Heart left ventricle (tissue), 16 donors: ENCODE results near the gene ORC1. TPM values are rescaled to one million over a fixed set of nuclear protein-coding genes. Genes with fewer than 3 reads are reported as not detected.

ENCODE experiments used
- ATAC-seq, 4 donors: fragments of 200-7000 bp; cut with Tn5 transposase; one replicate each; pipeline ENCODE4 v1.9.1; 2020 to 2022; ENCODE audit warnings: moderate library complexity in 4 of 4, mild to moderate bottlenecking in 3 of 4, moderate number of reproducible peaks in 1 of 4
- DNase-seq, 5 donors: peaks; one replicate each; pipeline ENCODE4 v3.0.0-alpha.2; 2020
- H3K27ac ChIP-seq, 12 donors: fragments of 200-600 bp; sonication (generic) in 4 of 12; one replicate each; pipeline versions ENCODE4 v1.5.0 to v1.8.0; 2016 to 2022; ENCODE audit warnings: mild to moderate bottlenecking in 2 of 12
- H3K27me3 ChIP-seq, 9 donors: fragments of 200-600 bp; sonication (generic) in 2 of 9; one replicate each; pipeline versions ENCODE4 v1.5.1 to v1.8.0; 2016 to 2022; ENCODE audit warnings: mild to moderate bottlenecking in 3 of 9
- H3K36me3 ChIP-seq, 9 donors: fragments of 200-600 bp; sonication (generic) in 2 of 9; one replicate each; pipeline versions ENCODE4 v1.5.0 to v1.8.0; 2018 to 2022; ENCODE audit warnings: mild to moderate bottlenecking in 2 of 9
- H3K4me1 ChIP-seq, 12 donors: fragments of 200-600 bp; sonication (generic) in 4 of 12; one replicate each; pipeline versions ENCODE4 v1.5.0 to v1.8.0; 2016 to 2022; ENCODE audit warnings: mild to moderate bottlenecking in 3 of 12
- H3K4me3 ChIP-seq, 12 donors: fragments of 200-600 bp; sonication (generic) in 4 of 12; one replicate each; pipeline versions ENCODE4 v1.5.0 to v1.8.0; 2017 to 2022; ENCODE audit warnings: mild to moderate bottlenecking in 9 of 12, moderate library complexity in 4 of 12
- H3K9me3 ChIP-seq, 12 donors: fragments of 200-600 bp; sonication (generic) in 4 of 12; one replicate each; pipeline versions ENCODE4 v1.5.0 to v1.8.0; 2016 to 2022; ENCODE audit warnings: mild to moderate bottlenecking in 1 of 12
- CTCF ChIP-seq, 12 donors: fragments of 200-600 bp; sonication (generic) in 4 of 12; IDR thresholded peaks; one replicate each; pipeline versions ENCODE4 v1.5.0 to v1.8.0; 2018 to 2022; ENCODE audit warnings: antibody characterized with exemption in 12 of 12, mild to moderate bottlenecking in 5 of 12
- POLR2A ChIP-seq, 2 donors: fragments of 450-650 bp; IDR thresholded peaks; one replicate each; pipeline ENCODE4 v1.6.1; 2017; ENCODE audit warnings: antibody characterized with exemption in 2 of 2, mild to moderate bottlenecking in 2 of 2, moderate library complexity in 2 of 2
- WGBS, 4 donors: extraction: QIAGEN DNeasy Blood & Tissue Kit in 2 of 4; methylation state at CpG; one replicate each; pipeline versions ENCODE4 v1.1.5 to v1.1.7; 2013 to 2018; 5-methylcytosine and 5-hydroxymethylcytosine counted together
- intact Hi-C, 10 donors: fragments of 100-400 bp; cut with DNase I; formaldehyde crosslinking; loops; one replicate each; pipeline versions ENCODE4 v1.11.1 to v1.14.2; 2022
- polyA plus RNA-seq, 2 donors: library from polyadenylated mRNA; stranded (reverse); fragments of 200-250 nt; gene quantifications; one replicate each; pipeline ENCODE4 v1.2.3, GENCODE V29; 2013
- total RNA-seq, 9 donors: library from RNA; depleted of rRNA in 2 of 9; stranded (reverse); fragments of >200 nt in 2 of 9; fragmentation: NEBNext Ultra II Directional in 3 of 9; extraction: Animal tissue kit (Norgen Biotek cat#: 25700) in 3 of 9; gene quantifications; one replicate each; pipeline versions ENCODE4 v1.1.0 to v1.2.4, GENCODE V29; 2016 to 2023
- donor health status: ischemic (EF 13 %, LVEDD 7.1; RV severe dilation, severe dysfunction).
- donor health status: healthy with polysubstance abuse.
- donor health status: DM: no; HTN: yes; CAD: no.
- donor health status: DM: no; HTN: no; CAD: no.
- donor health status: ischemic (EF 25% LVEDD 6.9; RV normal size, moderate dysfunction).
- donor health status: ischemic (EF 25% LVEDD 5.7; RV mildly dilated, moderate dysfunction).
- donor health status: healthy.
- donor health status: DM: yes; HTN: yes; CAD: no.
- donor health status: ischemic (EF 35%, LVEDD 5.7; RV mildly dilated, moderate dysfunction).
- donor health status: nonischemic (EF 11% LVEDD 7.7; RV severe dilation, severe dysfunction).
- donor health status: DM: yes; HTN: yes; CAD: no.
- donor health status: PGD.
- donor health status: ischemic (EF 29% LVEDD 5.4; RV normal size, mild dysfunction).
- donor health status: nonischemic (EF 23%, LVEDD 6.1; RV moderate dilation, normal function).

The ORC1 gene
- total and polyA plus RNA-seq, 11 donors: 0.09 to 1.4 (median 0.19) TPM; not detected in 4

GRCh38 chr1:52435650-52436049 lies 31.4 kb upstream of the ORC1 start:
- Histone ChIP-seq H3K27me3 (no peaks in the 10 kb centered on the region), H3K4me1 (no peaks in the 10 kb centered on the region), H3K27ac (no peak overlapping the region), H3K36me3 (peaks cover 0 to 100% (median 84%) of the 10 kb centered on the region in 9 donors), H3K9me3 (no peaks in the 10 kb centered on the region), H3K4me3 (no peak overlapping the region)
- DNase-seq: no peak
- no peak for TF ChIP-seq CTCF (IDR thresholded peaks at IDR 0.05)
- TF ChIP-seq POLR2A (IDR thresholded peaks at IDR 0.05): no peak
- intact Hi-C loops: no loop called here
- no peak for ATAC-seq
- WGBS, 4 donors: 87 to 100% (median 97%) methylated on average over 1 of the region's 1 CpG

- DNase-seq (no peak), ATAC-seq (no peak)
- Histone ChIP-seq H3K4me3 (no peak overlapping the region), H3K27ac (no peak overlapping the region), H3K36me3 (peaks cover 0 to 100% (median 86%) of the 10 kb centered on the region in 9 donors), H3K4me1 (no peaks in the 10 kb centered on the region), H3K9me3 (no peaks in the 10 kb centered on the region), H3K27me3 (no peaks in the 10 kb centered on the region)
- TF ChIP-seq CTCF (IDR thresholded peaks at IDR 0.05): no peak
- no peak for TF ChIP-seq POLR2A (IDR thresholded peaks at IDR 0.05)
- intact Hi-C loops: no loop called here
- WGBS, 4 donors: 93 to 100% (median 99%) methylated on average over 1 of the region's 1 CpG
These were observed 31.0 kb upstream of the ORC1 start for GRCh38 chr1:52435211-52435610.

GRCh38 chr1:52432807-52433206 lies 28.6 kb upstream of the ORC1 start:
- intact Hi-C loops: no loop called here
- Histone ChIP-seq H3K4me3 (no peak overlapping the region), H3K27me3 (no peaks in the 10 kb centered on the region), H3K4me1 (no peaks in the 10 kb centered on the region), H3K9me3 (no peaks in the 10 kb centered on the region), H3K27ac (no peak overlapping the region), H3K36me3 (peaks cover 0 to 98% (median 94%) of the 10 kb centered on the region in 9 donors)
- 91 to 95% (median 94%) methylated on average over 8 of the region's 8 CpGs for WGBS, 4 donors
- TF ChIP-seq POLR2A (IDR thresholded peaks at IDR 0.05) (no peak), CTCF (IDR thresholded peaks at IDR 0.05) (no peak)
- DNase-seq (no peak), ATAC-seq (no peak)

GRCh38 chr1:52427152-52427551 lies 22.9 kb upstream of the ORC1 start:
- TF ChIP-seq CTCF (IDR thresholded peaks at IDR 0.05): no peak
- TF ChIP-seq POLR2A (IDR thresholded peaks at IDR 0.05): no peak
- no peak overlapping the region for H3K27ac ChIP-seq
- H3K4me3 ChIP-seq: no peak overlapping the region
- no peak for ATAC-seq
- DNase-seq: no peak
- intact Hi-C loops: loop anchor here in 1 of 10 donors (10.0 kb wide), 1 partner anchor 258 kb away; no protein-coding TSS in a partner anchor
- peaks cover 0 to 89% (median 62%) of the 10 kb centered on the region in 9 donors for H3K36me3 ChIP-seq
- H3K4me1 ChIP-seq: peaks cover 0 to 20% (median 7%) of the 10 kb centered on the region in 12 donors
- no peaks in the 10 kb centered on the region for H3K27me3 ChIP-seq
- no peaks in the 10 kb centered on the region for H3K9me3 ChIP-seq
- WGBS, 4 donors: 58 to 72% (median 67%) methylated on average over 1 of the region's 1 CpG
